Measurements from ENCODE around the gene WDR59. TPM values are rescaled to one million over a fixed set of nuclear protein-coding genes. Genes with fewer than 3 reads are reported as not detected.

WDR59 gene, protein sequence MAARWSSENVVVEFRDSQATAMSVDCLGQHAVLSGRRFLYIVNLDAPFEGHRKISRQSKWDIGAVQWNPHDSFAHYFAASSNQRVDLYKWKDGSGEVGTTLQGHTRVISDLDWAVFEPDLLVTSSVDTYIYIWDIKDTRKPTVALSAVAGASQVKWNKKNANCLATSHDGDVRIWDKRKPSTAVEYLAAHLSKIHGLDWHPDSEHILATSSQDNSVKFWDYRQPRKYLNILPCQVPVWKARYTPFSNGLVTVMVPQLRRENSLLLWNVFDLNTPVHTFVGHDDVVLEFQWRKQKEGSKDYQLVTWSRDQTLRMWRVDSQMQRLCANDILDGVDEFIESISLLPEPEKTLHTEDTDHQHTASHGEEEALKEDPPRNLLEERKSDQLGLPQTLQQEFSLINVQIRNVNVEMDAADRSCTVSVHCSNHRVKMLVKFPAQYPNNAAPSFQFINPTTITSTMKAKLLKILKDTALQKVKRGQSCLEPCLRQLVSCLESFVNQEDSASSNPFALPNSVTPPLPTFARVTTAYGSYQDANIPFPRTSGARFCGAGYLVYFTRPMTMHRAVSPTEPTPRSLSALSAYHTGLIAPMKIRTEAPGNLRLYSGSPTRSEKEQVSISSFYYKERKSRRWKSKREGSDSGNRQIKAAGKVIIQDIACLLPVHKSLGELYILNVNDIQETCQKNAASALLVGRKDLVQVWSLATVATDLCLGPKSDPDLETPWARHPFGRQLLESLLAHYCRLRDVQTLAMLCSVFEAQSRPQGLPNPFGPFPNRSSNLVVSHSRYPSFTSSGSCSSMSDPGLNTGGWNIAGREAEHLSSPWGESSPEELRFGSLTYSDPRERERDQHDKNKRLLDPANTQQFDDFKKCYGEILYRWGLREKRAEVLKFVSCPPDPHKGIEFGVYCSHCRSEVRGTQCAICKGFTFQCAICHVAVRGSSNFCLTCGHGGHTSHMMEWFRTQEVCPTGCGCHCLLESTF
- total RNA-seq (2022) (95.4 and 97.3 TPM in 2 replicates), Bru-seq, nascent RNA (percentile 81 among the genes with signal in this experiment), BruChase-seq, experiment 1, labeled RNA remaining after a 6-hour chase (percentile 78 among the genes with signal in this experiment), BruChase-seq, experiment 2, labeled RNA remaining after a 2-hour chase (percentile 84 among the genes with signal in this experiment)
- long read RNA-seq, full-length matches to known transcripts: 8 of 23 reads
- long read RNA-seq, partial matches to known transcripts: 7 of 23 reads
- long read RNA-seq, other reads (novel, unspliced or antisense): 8 of 23 reads

DNA sequence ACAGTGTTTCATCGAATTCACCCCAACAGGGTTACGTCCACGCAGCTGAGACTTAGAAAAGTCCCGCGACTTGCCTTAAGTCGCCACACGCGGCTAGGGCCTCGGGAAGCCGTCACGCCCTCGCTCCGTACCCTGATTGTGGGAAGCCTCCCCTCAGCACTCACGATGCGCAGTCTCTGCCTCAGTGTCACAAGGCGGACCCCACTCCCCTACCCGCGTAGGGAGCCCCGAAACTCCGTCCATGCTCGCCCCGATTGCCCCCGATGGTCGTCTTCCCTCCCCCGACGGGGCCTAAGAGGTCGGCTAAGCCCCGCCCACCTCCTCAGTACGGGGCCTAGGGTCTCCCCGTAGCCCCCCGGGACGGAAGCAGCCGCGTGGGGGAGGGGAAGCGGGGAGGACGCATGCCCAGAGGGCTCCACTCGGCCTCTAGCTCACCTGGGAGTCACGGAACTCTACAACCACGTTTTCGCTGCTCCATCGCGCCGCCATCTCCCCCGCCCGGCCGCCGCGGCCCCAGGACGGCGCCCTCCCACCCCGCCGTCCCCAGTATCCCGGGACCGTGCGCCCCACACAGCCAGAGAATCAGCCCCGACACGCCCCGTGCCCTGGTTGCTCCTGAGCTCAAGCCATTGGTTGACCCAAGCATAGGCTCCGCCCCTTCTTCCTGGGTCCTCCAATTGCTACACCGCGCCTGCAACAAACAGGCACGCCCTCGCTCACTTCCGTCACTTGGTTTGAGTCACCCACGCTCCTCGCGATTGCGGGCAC lies at the start of gene WDR59:
Gene WDR59 (minus strand): TSS at position 595 of the 768 bp plus-strand sequence. CDS start 106 bp downstream, at position 489.
- BruUV-seq (replicated peaks): no TSS peak
- Mint-ChIP-seq H3K4me1 (ENCODE audit: low read depth, unreplicated experiment) (no peaks in the 10 kb centered on the region), H3K36me3 (ENCODE audit: insufficient read depth, unreplicated experiment) (peaks cover 20% of the 10 kb centered on the region), H3K9me3 (ENCODE audit: low read depth, unreplicated experiment) (no peaks in the 10 kb centered on the region), H3K4me3 (ENCODE audit: low read depth, unreplicated experiment) (peak within 1 kb of the TSS; percentile 79), H3K27ac (ENCODE audit: unreplicated experiment) (peak within 1 kb of the TSS; percentile 86), H3K27me3 (ENCODE audit: unreplicated experiment) (no peaks in the 10 kb centered on the region)
- TF ChIP-seq, protein P1, sequence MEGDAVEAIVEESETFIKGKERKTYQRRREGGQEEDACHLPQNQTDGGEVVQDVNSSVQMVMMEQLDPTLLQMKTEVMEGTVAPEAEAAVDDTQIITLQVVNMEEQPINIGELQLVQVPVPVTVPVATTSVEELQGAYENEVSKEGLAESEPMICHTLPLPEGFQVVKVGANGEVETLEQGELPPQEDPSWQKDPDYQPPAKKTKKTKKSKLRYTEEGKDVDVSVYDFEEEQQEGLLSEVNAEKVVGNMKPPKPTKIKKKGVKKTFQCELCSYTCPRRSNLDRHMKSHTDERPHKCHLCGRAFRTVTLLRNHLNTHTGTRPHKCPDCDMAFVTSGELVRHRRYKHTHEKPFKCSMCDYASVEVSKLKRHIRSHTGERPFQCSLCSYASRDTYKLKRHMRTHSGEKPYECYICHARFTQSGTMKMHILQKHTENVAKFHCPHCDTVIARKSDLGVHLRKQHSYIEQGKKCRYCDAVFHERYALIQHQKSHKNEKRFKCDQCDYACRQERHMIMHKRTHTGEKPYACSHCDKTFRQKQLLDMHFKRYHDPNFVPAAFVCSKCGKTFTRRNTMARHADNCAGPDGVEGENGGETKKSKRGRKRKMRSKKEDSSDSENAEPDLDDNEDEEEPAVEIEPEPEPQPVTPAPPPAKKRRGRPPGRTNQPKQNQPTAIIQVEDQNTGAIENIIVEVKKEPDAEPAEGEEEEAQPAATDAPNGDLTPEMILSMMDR (IDR thresholded peaks at IDR 0.05; ENCODE audit: unreplicated experiment): no peak
- intact Hi-C loops (cut with micrococcal nuclease; ENCODE audit: unreplicated experiment): no loop called here
- CTCF ChIA-PET: interaction anchor here (0.6 to 3.6 kb wide), 12 partner anchors 13 to 533 kb away, joined by 3 to 30 read pairs (median 4); partner anchors contain the start of gene ZNRF1
- peak; percentile 99 for DNase-seq

DNA sequence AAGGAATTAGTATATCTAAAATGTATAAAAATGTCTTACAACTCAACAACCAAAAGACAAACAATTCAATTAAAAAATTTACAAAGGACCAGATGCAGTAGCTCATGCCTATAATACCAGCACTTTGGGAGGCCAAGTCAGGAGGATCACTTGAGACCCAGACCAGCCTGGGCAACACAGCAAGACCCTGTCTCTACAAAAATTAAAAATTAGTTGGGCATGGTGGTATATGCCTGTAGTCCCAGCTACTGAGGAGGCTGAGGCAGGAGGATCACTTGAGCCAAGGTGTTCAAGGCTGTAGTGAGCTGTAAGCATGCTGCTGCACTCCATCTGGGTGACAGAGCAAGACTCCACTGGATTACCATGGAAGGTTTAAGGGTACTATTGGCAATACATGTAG lies 47.7 kb upstream of the WDR59 start:
- intact Hi-C loops (cut with micrococcal nuclease; ENCODE audit: unreplicated experiment): no loop called here
- H3K4me3 Mint-ChIP-seq (ENCODE audit: low read depth, unreplicated experiment): no peak overlapping the region
- BruUV-seq (replicated peaks): no TSS peak
- DNase-seq: no peak
- no peaks in the 10 kb centered on the region for H3K4me1 Mint-ChIP-seq (ENCODE audit: low read depth, unreplicated experiment)
- H3K36me3 Mint-ChIP-seq (ENCODE audit: insufficient read depth, unreplicated experiment): no peaks in the 10 kb centered on the region
- no peak overlapping the region for H3K27ac Mint-ChIP-seq (ENCODE audit: unreplicated experiment)
- no peaks in the 10 kb centered on the region for H3K27me3 Mint-ChIP-seq (ENCODE audit: unreplicated experiment)
- TF ChIP-seq, protein P1 (IDR thresholded peaks at IDR 0.05; ENCODE audit: unreplicated experiment): no peak
- no peaks in the 10 kb centered on the region for H3K9me3 Mint-ChIP-seq (ENCODE audit: low read depth, unreplicated experiment)
- CTCF ChIA-PET: no interaction called here

DNA sequence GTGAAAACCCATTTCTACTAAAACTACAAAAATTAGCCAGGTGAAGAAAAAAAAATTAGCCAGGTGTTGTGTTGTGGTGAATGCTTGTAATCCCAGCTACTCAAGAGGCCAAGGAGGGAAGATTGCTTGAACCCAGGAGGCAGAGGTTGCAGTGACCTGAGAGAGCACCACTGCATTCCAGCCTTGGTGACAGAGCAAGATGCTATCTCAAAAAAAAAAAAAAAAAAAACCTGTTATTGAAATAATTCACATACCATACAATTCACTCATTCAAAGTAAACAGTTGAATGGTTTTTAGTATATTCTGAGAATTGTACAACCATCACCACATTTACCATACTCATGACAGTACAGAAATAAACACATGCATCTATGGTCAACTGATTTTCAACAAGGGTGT lies 44.9 kb upstream of the WDR59 start:
- H3K4me3 Mint-ChIP-seq (ENCODE audit: low read depth, unreplicated experiment): no peak overlapping the region
- CTCF ChIA-PET: interaction anchor here (0.6 to 0.9 kb wide), 5 partner anchors 16 to 1464 kb away, joined by 3 to 8 read pairs (median 4); partner anchors contain the start of gene LDHD
- BruUV-seq (replicated peaks): no TSS peak
- no peaks in the 10 kb centered on the region for H3K9me3 Mint-ChIP-seq (ENCODE audit: low read depth, unreplicated experiment)
- H3K27ac Mint-ChIP-seq (ENCODE audit: unreplicated experiment): no peak overlapping the region
- DNase-seq: peak; percentile 16
- TF ChIP-seq, protein P1 (IDR thresholded peaks at IDR 0.05; ENCODE audit: unreplicated experiment): no peak
- H3K27me3 Mint-ChIP-seq (ENCODE audit: unreplicated experiment): no peaks in the 10 kb centered on the region
- no peaks in the 10 kb centered on the region for H3K36me3 Mint-ChIP-seq (ENCODE audit: insufficient read depth, unreplicated experiment)
- no peaks in the 10 kb centered on the region for H3K4me1 Mint-ChIP-seq (ENCODE audit: low read depth, unreplicated experiment)
- intact Hi-C loops (cut with micrococcal nuclease; ENCODE audit: unreplicated experiment): no loop called here

Measured in Calu3 (cell line).